ENCODE measurements around the gene MEPCE. TPM values are rescaled to one million over a fixed set of nuclear protein-coding genes. Genes with fewer than 3 reads are reported as not detected.
A peak's percentile ranks its signal among the peaks of the same experiment; 100 is the strongest.

MEPCE gene
- total and polyA plus RNA-seq, 2 of the 8 experiments (the other 6 are each of a cell fraction or from before 2014, with no cell fraction given): 22.8 to 48.8 TPM

DNA sequence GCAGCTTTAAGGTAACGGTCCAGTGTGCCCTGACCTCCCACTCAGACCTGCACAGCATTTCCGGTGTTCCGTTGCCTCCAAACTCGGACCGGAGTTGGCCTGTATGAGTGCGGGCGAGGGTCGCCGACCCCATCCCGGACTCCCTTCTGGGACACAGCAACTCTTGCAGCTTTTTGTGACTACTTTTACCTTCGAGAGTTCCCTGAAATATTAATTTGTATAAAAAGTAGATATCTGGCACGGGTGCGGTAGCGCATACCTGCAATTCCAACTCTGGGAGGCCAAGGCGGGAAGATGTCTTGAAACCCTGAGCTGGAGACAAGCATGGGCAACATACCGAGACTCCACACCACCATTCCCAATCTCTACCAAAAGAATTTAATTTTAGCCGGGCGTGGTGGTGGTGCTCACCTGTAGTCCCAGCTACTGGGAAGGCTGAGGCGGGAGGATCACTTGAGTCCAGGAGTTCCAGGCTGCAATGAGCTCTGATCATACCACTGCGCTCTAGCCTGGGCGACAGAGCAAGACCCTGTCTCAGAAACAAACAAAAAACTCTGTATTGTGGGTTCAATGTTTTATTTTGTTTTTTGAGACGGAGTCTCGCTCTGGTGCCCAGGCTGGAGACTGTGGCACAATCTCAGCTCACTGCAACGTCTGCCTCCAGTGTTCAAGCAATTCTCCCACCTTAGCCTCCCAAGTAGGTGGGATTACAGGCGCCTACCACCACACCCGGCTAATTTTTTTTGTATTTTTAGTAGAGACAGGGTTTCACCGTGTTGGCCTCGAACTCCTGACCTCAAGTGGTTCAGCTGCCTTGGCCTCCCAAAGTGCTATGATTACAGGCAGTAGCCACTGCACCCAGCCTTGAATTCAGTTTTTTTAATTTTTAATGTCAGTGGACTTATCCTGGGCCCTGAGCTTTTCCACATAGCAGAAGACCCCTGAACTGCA is 7.8 kb downstream of the MEPCE start:
- Histone ChIP-seq H4K20me1 (replicated peaks in 1 of 2; ENCODE audit: control insufficient read depth in 1 of 2, insufficient read depth in 2 of 2, low read length in 2 of 2) (peaks cover 4 to 6% of the 10 kb centered on the region in 2 experiments), H4K8ac (ENCODE audit: extremely low read depth, insufficient read depth, low read length) (peak overlapping the region; percentile 82), H3K79me1 (ENCODE audit: low read depth, low read length) (no peaks in the 10 kb centered on the region; the same call in none of the 2 replicates), H2BK5ac (ENCODE audit: low read depth, low read length) (no peak overlapping the region), H3K56ac (replicated peaks; ENCODE audit: insufficient read length, low read depth, low read length) (no peak overlapping the region), H2BK12ac (ENCODE audit: low read depth, low read length) (0 out of 2 replicates have a peak overlapping the region, but pooled peaks have one; percentile 33), H3K4me2 (ENCODE audit: insufficient read depth in 1 of 2, low read depth in 2 of 2, low read length in 2 of 2) (peak overlapping the region in 1 of 2 experiments; percentile 97; a peak in 2 of 4 replicates), H3K9me3 (ENCODE audit: insufficient read depth in 2 of 2, low read depth in 1 of 2, low read length in 1 of 2) (no peaks in the 10 kb centered on the region), H4K91ac (replicated peaks; ENCODE audit: insufficient read length, low read length) (peak overlapping the region; percentile 48), H3K36me3 (ENCODE audit: control insufficient read depth in 2 of 4, insufficient read depth in 4 of 4, low read length in 3 of 4) (peaks cover 2 to 27% (median 18%) of the 10 kb centered on the region in 4 experiments; a peak in 6 of 8 replicates), H3K4me3 (ENCODE audit: extremely low read depth in 1 of 4, insufficient read depth in 2 of 4, low read depth in 3 of 4, low read length in 4 of 4) (peak overlapping the region in 1 of 4 experiments; percentile 86; a peak in 1 of 8 replicates), H3K18ac (ENCODE audit: extremely low read depth, low read length) (no peak overlapping the region), H3K4ac (replicated peaks; ENCODE audit: insufficient read length, low read depth, low read length) (peak overlapping the region; percentile 88), H4K5ac (ENCODE audit: insufficient read length, low read depth, low read length) (peak overlapping the region; percentile 51), H2AK5ac (ENCODE audit: low read depth, low read length) (peak overlapping the region; percentile 15; the same call in 1 of the 2 replicates), H3K27ac (ENCODE audit: low read depth, low read length) (no peak overlapping the region), H3K23ac (ENCODE audit: insufficient read length) (no peak overlapping the region), H2BK15ac (ENCODE audit: low read length) (no peak overlapping the region), H3K4me1 (replicated peaks in 1 of 4; ENCODE audit: control insufficient read depth in 3 of 4, insufficient read depth in 4 of 4, low read length in 3 of 4) (peaks cover 0 to 5% (median 2%) of the 10 kb centered on the region in 4 experiments; a peak in 4 of 7 replicates), H2AFZ (ENCODE audit: low read length) (no peak overlapping the region), H3K9ac (replicated peaks in 1 of 4; ENCODE audit: extremely low read depth in 1 of 4, low read depth in 3 of 4, low read length in 3 of 4) (no peak overlapping the region), H2BK20ac (ENCODE audit: low read length) (no peak overlapping the region), H2BK120ac (replicated peaks; ENCODE audit: low read depth, low read length) (no peak overlapping the region), H3K23me2 (ENCODE audit: low read depth, low read length) (no peaks in the 10 kb centered on the region; the same call in 1 of the 2 replicates), H3K14ac (ENCODE audit: insufficient read length) (no peak overlapping the region), H3K27me3 (replicated peaks in 1 of 4; ENCODE audit: control insufficient read depth in 3 of 4, extremely low read depth in 1 of 4, insufficient read depth in 3 of 4, low read length in 3 of 4) (no peaks in the 10 kb centered on the region), H3K79me2 (ENCODE audit: control insufficient read depth in 1 of 2, insufficient read depth in 2 of 2, low read length in 2 of 2) (peaks cover 0 to 28% of the 10 kb centered on the region in 2 experiments; a peak in 2 of 4 replicates)
- ChIA-PET POLR2A (ENCODE audit: partially characterized antibody) (interaction anchor here (0.8 to 5.2 kb wide), 13 partner anchors 8 to 149 kb away, joined by 3 to 55 read pairs (median 4); partner anchors contain the start of genes FBXO24, LRCH4, MEPCE and ZCWPW1), CTCF (ENCODE audit: partially characterized antibody) (interaction anchor here (1.1 to 1.8 kb wide), 7 partner anchors 8 to 126 kb away, joined by 3 to 7 read pairs (median 4); partner anchors contain the start of gene MEPCE)
- 93% methylated on average over 27 of the region's 28 CpGs; no CpG with 5 or more reads in 1 of the 2 experiments for WGBS, 2 experiments (ENCODE audit: extremely low coverage in 1 of 2, insufficient coverage in 1 of 2, insufficient read length in 1 of 2, insufficient replicate concordance in 2 of 2, low coverage in 1 of 2, low lambda C conversion rate in 2 of 2, missing lambda C conversion rate in 1 of 2)
- no peak for DNase-seq (ENCODE audit: low read depth in 1 of 2, low spot score in 2 of 2)
- no peak for FAIRE-seq
- no peak for TF ChIP-seq CBX8 (IDR thresholded peaks at IDR 0.05; ENCODE audit: borderline replicate concordance, low read depth, low read length)
- TF ChIP-seq RBBP5 (IDR thresholded peaks at IDR 0.05; ENCODE audit: borderline replicate concordance, low read depth, low read length): no peak
- TF ChIP-seq YY1 (IDR thresholded peaks at IDR 0.05; ENCODE audit: low read depth, low read length): no peak
- no peak for TF ChIP-seq RXRA (IDR thresholded peaks at IDR 0.05; ENCODE audit: insufficient read depth, low read depth, low read length)
- TF ChIP-seq, protein P1, sequence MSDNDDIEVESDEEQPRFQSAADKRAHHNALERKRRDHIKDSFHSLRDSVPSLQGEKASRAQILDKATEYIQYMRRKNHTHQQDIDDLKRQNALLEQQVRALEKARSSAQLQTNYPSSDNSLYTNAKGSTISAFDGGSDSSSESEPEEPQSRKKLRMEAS (IDR thresholded peaks at IDR 0.05): no peak
- no peak for TF ChIP-seq SIN3A (conservative IDR thresholded peaks at IDR 0.05 in 1 of 2, IDR thresholded peaks at IDR 0.05 in 1 of 2; ENCODE audit: low read depth in 1 of 2, low read length in 2 of 2)
- no peak for TF ChIP-seq CEBPB (IDR thresholded peaks at IDR 0.05; ENCODE audit: low read depth, low read length)
- no peak for TF ChIP-seq TBP (IDR thresholded peaks at IDR 0.05; ENCODE audit: low read depth, low read length)
- no peak for TF ChIP-seq ASH2L (IDR thresholded peaks at IDR 0.05; ENCODE audit: low read length)
- TF ChIP-seq SAP30 (IDR thresholded peaks at IDR 0.05; ENCODE audit: insufficient read depth, insufficient replicate concordance, low read length): no peak

Data from H1 (cell line).